ENCODE measurements around the gene D2HGDH.

GRCh38 chr2:241734208-241734466 lies 293 bp upstream of the D2HGDH start:
- TF ChIP-seq, protein P1, sequence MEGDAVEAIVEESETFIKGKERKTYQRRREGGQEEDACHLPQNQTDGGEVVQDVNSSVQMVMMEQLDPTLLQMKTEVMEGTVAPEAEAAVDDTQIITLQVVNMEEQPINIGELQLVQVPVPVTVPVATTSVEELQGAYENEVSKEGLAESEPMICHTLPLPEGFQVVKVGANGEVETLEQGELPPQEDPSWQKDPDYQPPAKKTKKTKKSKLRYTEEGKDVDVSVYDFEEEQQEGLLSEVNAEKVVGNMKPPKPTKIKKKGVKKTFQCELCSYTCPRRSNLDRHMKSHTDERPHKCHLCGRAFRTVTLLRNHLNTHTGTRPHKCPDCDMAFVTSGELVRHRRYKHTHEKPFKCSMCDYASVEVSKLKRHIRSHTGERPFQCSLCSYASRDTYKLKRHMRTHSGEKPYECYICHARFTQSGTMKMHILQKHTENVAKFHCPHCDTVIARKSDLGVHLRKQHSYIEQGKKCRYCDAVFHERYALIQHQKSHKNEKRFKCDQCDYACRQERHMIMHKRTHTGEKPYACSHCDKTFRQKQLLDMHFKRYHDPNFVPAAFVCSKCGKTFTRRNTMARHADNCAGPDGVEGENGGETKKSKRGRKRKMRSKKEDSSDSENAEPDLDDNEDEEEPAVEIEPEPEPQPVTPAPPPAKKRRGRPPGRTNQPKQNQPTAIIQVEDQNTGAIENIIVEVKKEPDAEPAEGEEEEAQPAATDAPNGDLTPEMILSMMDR (IDR thresholded peaks at IDR 0.05; ENCODE audit: low read depth, low read length, poor library complexity, severe bottlenecking) = peak; percentile 33
- no peak for TF ChIP-seq EZH2phosphoT487 (IDR thresholded peaks at IDR 0.05; ENCODE audit: borderline replicate concordance, low read length)

All from DOHH2 (cell line).